Activated B cell treated with CpG ODN at 0.5 μM for 24 hours (primary cell): Measurements from ENCODE around the gene NKAPL. TPM values are rescaled to one million over a fixed set of nuclear protein-coding genes. Genes with fewer than 3 reads are reported as not detected.

Experiments
- ATAC-seq: fragments of 200-7000 bp; cut with Tn5 transposase; one replicate; pipeline ENCODE4 v1.10.0; 2021; ENCODE audit warnings: low read depth, mild to moderate bottlenecking, moderate library complexity
- CTCF ChIA-PET: fragments of 350-600 bp; sonication (Branson Sonifier 250); formaldehyde crosslinking; loops from one replicate; lab custom pipeline; 2021; ENCODE audit warnings: antibody characterized with exemption; lab: Charles Lee
- POLR2A ChIA-PET: fragments of 350-600 bp; sonication (Branson Sonifier 250); formaldehyde crosslinking; loops from one replicate; lab custom pipeline; 2021; ENCODE audit warnings: antibody characterized with exemption; lab: Charles Lee
- DNase-seq: peaks from one replicate; pipeline ENCODE4 v3.0.0; 2022
- H3K27ac Mint-ChIP-seq: one replicate; pipeline ENCODE4 v1.8.0; 2020; ENCODE audit warnings: mixed read lengths
- H3K27me3 Mint-ChIP-seq: one replicate; pipeline ENCODE4 v1.8.0; 2021; ENCODE audit warnings: mixed read lengths
- H3K36me3 Mint-ChIP-seq: one replicate; pipeline ENCODE4 v1.8.0; 2021; ENCODE audit warnings: low read depth, mixed read lengths
- H3K4me1 Mint-ChIP-seq: one replicate; pipeline ENCODE4 v1.8.0; 2021; ENCODE audit warnings: mixed read lengths
- H3K4me3 Mint-ChIP-seq: one replicate; pipeline ENCODE4 v1.8.0; 2020; ENCODE audit warnings: mild to moderate bottlenecking, mixed read lengths
- H3K9me3 Mint-ChIP-seq: one replicate; pipeline ENCODE4 v1.8.0; 2020; ENCODE audit warnings: mixed read lengths
- CTCF ChIP-seq: fragments of 200-600 bp; IDR thresholded peaks from one replicate; pipeline ENCODE4 v1.8.0; 2022; ENCODE audit warnings: antibody characterized with exemption, mild to moderate bottlenecking
- intact Hi-C: fragments of 100-400 bp; cut with micrococcal nuclease; formaldehyde crosslinking; loops from one replicate; pipeline ENCODE4 v1.15.1; 2024
- total RNA-seq: library from RNA; stranded (reverse); gene quantifications from 2 replicates; pipeline ENCODE4 v1.2.3, GENCODE V29; 2022

Gene NKAPL
- total RNA-seq, 1 donor from 2014 or later = 0.35 TPM

DNA sequence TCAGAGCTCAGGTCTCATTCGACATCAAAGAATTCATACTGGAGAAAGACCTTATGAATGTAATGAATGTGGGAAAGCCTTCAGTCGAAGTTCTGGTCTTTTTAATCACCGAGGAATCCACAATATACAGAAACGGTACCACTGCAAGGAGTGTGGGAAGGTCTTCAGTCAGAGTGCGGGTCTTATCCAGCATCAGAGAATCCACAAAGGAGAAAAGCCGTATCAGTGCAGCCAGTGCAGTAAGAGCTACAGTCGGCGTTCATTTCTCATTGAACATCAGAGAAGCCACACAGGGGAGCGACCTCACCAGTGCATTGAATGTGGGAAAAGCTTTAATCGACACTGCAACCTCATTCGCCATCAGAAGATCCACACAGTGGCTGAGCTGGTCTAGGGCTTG is 26.3 kb upstream of the NKAPL start:
- DNase-seq = no peak
- no peak for ATAC-seq
- Mint-ChIP-seq H3K27ac (no peak overlapping the region), H3K9me3 (peaks cover 5% of the 10 kb centered on the region), H3K27me3 (no peaks in the 10 kb centered on the region), H3K4me3 (no peak overlapping the region), H3K4me1 (no peaks in the 10 kb centered on the region), H3K36me3 (peaks cover 65% of the 10 kb centered on the region)
- CTCF ChIA-PET = no interaction called here
- intact Hi-C loops = no loop called here
- POLR2A ChIA-PET = no interaction called here
- TF ChIP-seq CTCF = no peak

GRCh38 chr6:28235912-28236452 is 23.1 kb upstream of the NKAPL start:
- DNase-seq = no peak
- H3K36me3 Mint-ChIP-seq = peaks cover 43% of the 10 kb centered on the region
- H3K27me3 Mint-ChIP-seq = no peaks in the 10 kb centered on the region
- ATAC-seq = no peak
- intact Hi-C loops = no loop called here
- ChIA-PET POLR2A (no interaction called here), CTCF (no interaction called here)
- H3K4me1 Mint-ChIP-seq = no peaks in the 10 kb centered on the region
- H3K27ac Mint-ChIP-seq = no peak overlapping the region
- H3K4me3 Mint-ChIP-seq = no peak overlapping the region
- H3K9me3 Mint-ChIP-seq = peaks cover 5% of the 10 kb centered on the region
- TF ChIP-seq CTCF = no peak

DNA sequence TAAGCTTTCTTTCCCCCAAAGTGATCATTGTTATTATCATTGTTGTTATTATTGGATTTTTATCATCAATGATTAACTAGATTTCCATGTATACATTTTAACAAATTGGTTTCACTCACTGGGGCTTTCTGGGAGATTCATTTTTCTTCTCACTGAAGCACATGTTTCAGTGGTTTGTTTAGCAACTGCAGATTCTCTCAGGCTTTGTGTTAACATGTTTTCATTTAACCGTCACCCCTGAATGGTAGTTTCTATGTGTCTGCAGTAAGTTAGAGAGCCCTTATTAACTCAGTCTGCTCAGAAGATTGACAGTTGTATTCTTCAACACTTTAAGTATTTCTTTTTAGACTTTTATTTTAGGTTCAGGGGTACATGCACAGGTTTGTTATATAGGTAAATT is 19.5 kb upstream of the NKAPL start:
- ChIA-PET CTCF (no interaction called here), POLR2A (no interaction called here)
- no peaks in the 10 kb centered on the region for H3K9me3 Mint-ChIP-seq
- ATAC-seq (no peak), DNase-seq (no peak)
- intact Hi-C loops = no loop called here
- H3K27ac Mint-ChIP-seq = no peak overlapping the region
- no peaks in the 10 kb centered on the region for H3K4me1 Mint-ChIP-seq
- no peak overlapping the region for H3K4me3 Mint-ChIP-seq
- no peaks in the 10 kb centered on the region for H3K27me3 Mint-ChIP-seq
- no peak for TF ChIP-seq CTCF
- H3K36me3 Mint-ChIP-seq = peaks cover 23% of the 10 kb centered on the region

DNA sequence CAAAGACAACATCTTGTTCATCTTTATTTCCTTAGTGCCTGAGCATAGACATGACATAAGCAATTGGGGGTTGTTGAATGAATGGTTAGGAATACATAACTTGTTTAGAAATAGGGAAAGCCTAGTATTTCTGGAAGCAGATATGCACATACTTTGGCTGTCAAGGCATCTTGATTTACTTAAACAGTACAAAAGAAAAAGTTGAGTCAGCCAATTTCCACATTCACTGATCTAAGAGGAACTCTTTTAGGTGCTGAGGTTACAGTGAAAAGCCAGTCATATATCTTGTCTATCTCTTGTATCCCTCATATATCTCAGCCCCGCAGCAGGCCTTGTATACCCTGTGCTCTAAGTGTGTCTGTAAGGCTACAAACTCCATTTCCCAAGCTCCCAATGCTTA is 18.6 kb upstream of the NKAPL start:
- H3K27ac Mint-ChIP-seq = no peak overlapping the region
- POLR2A ChIA-PET = no interaction called here
- intact Hi-C loops = no loop called here
- no peak overlapping the region for H3K4me3 Mint-ChIP-seq
- no peaks in the 10 kb centered on the region for H3K4me1 Mint-ChIP-seq
- CTCF ChIA-PET = no interaction called here
- no peaks in the 10 kb centered on the region for H3K27me3 Mint-ChIP-seq
- H3K9me3 Mint-ChIP-seq = no peaks in the 10 kb centered on the region
- DNase-seq = no peak
- peaks cover 29% of the 10 kb centered on the region for H3K36me3 Mint-ChIP-seq
- no peak for ATAC-seq
- no peak for TF ChIP-seq CTCF

DNA sequence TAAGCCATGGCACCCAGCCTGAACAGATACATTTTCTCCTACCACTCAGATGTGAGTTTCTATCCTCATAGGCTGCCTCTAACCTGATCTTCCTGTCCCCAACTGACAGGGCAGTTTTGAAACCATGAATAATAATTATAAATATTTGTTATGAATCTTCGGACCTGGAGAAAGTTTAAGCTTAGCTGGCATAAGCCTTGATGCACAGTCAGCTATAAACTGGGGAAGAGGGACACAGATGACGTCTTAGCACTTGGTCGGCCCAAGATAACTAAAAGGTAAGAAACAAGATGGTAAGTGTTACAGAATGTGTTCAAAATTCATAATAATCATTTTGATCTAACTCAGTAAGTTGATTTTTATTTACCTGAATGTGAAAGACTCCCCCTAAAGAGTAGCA is 15.2 kb upstream of the NKAPL start:
- POLR2A ChIA-PET = no interaction called here
- intact Hi-C loops = no loop called here
- Mint-ChIP-seq H3K27me3 (no peaks in the 10 kb centered on the region), H3K9me3 (no peaks in the 10 kb centered on the region), H3K4me3 (no peak overlapping the region), H3K27ac (no peak overlapping the region), H3K4me1 (peaks cover 2% of the 10 kb centered on the region), H3K36me3 (peaks cover 56% of the 10 kb centered on the region)
- CTCF ChIA-PET = no interaction called here
- DNase-seq (no peak), ATAC-seq (no peak)
- no peak for TF ChIP-seq CTCF
